ENCODE measurements around the gene ZNF423.
"Not testable (repeated sequence)": the region's sequence is repeated elsewhere in the genome, so short reads cannot be mapped to it uniquely, and the experiment has no call there.

Gene ZNF423

DNA sequence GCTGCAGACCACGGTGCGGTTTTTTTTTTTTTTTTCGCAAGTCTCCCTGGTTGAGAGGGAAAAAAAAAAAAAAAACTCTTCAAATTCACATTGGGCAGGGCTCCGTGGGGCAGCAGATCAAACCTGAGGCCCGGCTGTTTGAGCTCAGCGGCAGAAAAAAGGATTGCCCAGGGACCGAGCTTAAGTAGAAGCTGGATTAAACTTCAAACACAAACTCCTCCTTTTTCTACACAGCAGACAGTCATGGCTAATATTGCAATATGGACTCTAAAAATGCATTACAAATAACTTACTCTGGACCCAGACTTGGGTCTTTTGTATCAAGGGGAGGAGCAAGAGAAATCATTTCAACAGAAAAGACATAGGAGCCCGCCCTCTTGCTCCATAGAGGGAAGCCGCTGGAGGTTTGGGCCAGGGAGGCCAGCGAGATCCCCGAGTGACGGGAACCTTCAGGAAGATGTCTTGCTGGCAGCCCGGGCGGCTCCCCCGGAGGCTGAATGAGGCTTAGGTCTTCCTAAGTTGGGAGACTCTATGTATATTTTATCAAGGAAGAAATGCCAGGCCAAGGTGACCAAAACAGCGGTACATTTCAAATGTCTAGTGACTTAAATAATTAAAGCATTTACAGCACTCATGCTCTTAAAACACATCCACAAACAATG is 167.7 kb downstream of the ZNF423 start:
- DNase-seq, result no peak

DNA sequence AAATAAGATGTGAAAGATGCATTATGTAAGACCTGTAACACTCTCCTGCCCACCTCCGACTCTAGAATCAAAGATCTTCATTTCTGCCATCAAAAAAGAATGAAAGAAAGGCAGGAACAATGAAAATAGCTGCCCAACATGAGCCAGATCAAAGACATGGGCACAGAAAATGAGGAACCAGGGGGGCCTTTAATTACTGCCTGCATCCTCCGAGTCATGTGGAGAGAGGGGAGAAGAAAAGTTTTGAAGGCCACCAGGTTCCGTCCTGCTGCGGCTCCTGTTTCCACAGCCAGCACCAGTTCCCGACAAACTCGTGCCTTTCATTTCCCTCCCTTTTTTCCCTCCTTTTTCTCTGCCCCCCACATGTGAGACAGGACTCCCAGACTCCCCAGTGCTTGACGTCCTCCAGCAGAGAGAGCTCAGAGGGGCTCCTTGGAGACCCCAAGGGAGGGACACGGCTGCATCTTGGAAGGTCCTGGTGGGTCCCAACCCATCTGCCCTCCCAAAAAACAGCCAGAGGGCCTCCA is 168.4 kb downstream of the ZNF423 start:
- DNase-seq, result no peak

DNA sequence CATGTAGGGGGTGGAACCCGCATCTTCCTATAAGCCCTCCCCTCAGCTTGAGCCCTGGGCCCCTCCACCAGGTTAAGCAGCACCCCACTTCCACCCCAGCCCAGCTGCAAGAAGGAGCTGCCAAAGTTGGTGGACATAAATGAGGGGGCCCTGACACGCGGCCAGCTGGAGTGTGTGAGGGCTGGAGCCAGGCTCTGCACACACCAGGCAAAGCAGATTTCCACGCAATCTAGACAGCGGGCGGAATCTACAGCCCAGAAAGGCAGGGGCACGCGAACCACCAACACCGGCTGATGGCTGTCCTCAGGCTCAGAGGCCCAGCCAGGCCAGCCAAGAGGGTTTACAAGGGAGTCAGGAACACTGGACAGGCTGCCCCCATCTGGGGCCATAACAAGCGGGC is 171.2 kb downstream of the ZNF423 start:
- DNase-seq, result no peak

DNA sequence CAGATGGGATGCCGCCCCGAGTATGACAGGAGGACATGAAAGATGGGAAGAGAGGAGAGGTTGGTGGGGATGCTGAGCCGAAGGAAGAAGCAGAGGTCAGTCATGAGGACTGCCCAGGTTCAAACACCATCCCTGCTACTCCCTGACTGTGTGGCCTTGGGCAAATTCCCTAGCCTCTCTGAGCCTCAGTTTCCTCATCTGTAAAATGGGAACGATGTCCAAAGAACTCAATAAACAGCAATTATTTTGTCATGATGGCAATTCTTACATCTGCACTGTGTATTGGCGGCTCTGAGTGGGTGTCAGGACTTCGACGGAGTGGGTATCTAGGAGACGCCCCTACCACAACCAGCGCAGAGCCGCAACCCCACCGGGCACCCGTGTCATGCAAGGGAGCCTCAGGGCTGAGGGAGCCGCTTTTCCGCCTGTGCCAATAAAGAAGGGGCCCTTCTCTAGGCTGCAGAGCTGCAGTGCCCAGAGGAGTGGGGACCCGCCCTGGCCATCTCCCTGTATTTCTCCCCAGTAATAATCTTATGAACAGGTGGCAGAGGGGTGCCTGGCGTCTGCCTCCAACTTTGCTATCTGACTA is 173.2 kb downstream of the ZNF423 start:
- no peak for DNase-seq

DNA sequence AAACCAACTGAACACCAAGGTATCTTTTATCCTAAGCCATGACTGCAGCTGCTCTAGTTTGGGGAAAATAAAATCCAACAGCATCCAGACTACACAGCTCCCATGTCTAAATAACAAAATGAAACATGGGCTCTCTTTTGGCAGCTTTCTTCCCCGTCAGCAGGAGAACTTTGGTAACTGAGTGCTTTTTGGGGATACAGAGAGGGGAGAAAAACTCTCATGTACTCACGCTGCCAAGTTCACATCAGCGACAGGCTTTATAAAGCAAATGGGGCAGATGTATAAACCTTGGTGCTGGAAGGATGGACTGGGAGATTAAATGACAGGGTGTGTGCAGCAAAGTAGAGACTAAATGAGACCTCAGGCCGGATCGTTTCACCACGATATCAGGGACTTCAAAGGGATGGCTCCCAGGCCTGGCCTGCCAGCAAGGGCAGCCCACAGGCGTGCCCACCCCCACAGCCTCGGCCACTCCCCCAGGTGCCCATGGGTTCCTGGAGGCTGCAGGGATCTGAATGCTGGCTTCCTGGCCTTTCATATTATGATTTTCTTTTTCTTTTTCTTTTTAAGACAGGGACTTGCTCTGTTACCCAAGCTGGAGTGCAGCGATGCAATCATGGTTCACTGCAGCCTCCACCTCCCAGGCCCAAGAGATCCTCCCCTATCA is 174.6 kb downstream of the ZNF423 start:
- no peak for DNase-seq

DNA sequence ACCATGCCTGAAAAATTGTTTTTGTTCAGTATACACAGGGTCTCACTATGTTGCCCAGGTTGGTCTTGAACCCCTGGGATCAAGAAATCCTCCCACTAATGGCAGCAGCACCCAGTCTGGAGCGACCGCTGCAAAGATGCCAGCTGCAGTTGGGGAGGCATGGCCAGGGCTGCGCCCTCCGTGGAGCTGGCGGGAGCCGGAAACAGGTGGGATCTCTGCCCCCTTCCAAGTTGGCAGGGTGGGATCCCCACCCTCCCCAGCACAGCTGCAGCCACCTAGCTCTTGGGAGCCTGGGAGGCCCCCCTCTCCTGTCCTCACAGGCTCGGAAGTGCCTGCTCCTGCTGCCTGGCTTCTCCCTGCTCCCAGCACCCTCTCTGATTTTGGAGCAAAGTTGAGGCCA is 176.8 kb downstream of the ZNF423 start:
- DNase-seq, result no peak

DNA sequence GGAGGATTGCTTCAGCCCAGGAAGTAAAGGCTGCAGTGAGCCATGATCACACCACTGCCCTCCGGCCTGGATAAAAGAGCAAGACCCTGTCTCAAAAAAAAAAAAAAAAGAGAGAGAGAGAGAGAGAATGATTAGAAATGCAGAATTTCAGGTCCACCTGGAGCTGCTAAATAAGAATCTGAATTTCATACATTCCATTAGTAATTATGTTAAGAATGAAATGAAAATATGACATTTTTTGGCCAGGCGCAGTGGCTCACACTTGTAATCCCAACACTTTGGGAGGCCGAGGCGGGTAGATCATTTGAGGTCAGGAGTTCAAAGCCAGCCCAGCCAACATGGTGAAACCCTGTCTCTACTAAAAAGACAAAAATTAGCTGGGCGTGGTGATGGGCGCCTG is 178.3 kb downstream of the ZNF423 start:
- DNase-seq, result not testable (repeated sequence)

DNA sequence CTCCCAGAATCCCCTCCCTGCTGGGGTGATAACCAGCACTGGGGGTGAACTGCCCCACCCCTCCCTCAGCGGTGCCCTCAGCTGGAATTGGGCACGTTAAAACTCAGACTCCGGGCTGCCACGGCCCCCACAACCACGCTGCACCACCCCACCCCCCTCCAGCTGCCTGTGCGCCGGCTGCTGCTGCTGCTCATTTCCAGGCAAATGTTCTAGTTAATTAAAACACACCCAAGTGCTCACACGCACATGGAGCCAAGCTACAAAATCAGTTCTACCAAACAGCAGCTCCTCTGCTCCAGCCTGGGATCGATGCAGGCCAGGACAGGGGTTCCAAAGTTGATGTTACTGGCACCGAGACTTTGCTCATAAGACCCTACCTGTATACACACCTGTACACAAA is 180.5 kb downstream of the ZNF423 start:
- no peak for DNase-seq

DNA sequence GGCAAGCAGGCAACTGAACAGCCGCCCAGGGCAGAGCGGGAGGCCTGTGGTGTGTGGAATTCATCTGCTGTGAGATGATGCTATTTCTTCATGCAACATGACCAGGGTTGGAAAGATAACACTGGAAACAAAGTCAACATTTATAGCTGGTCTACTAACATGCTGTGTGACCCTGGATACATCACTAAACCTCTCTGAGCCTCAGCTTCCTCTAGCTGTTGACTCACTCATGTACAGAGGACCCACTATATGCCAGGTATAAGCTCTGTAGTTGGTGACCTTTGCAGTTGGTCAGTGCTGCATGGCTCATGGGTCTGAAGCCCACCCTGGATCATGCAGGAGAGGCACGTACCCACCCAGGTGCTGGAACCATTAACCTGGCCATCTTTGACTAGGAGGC is 180.9 kb downstream of the ZNF423 start:
- DNase-seq, result no peak

DNA sequence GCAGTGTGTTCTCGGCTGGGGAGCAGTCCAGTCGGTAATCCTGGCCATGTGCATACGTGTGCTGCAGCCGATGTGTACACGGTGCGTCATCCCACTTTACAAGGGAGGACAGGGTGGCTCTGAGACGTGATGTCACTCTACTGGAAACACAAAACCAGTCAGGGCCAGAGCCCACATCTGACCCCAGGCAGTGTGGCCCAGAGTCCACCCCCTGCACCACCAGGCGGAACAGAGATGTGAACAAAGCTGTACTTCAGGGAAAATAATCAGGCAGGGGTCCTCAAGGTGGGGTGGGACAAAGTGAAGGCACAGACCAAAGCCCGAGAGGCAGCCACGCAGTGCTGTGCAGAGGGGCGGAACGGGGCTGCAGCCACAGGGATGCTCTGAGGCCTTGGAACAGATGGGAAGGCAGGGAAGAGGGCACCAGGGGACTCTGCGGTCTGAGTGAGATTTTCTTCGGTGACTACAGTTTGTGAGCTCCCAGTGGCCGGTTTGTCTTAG is 181.5 kb downstream of the ZNF423 start:
- no peak for DNase-seq

DNA sequence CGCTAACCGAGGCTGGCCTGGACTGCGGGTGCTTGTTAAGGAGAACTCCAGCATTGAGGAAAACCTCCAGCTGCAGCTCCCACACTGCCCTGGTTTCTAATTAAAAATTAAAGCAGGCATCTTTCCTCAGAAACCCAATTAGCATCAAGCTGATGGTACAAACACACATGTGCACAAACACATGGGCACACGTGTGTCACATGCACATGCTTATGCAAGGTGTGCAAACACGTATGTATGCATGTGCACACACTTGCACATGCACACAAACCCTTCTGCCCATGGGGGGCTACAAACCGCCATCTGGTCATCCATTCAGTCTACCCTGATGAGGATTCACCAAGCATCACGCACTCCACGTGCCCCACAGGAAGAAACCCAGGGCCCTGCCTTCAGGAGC is 182.5 kb downstream of the ZNF423 start:
- DNase-seq, result no peak

DNA sequence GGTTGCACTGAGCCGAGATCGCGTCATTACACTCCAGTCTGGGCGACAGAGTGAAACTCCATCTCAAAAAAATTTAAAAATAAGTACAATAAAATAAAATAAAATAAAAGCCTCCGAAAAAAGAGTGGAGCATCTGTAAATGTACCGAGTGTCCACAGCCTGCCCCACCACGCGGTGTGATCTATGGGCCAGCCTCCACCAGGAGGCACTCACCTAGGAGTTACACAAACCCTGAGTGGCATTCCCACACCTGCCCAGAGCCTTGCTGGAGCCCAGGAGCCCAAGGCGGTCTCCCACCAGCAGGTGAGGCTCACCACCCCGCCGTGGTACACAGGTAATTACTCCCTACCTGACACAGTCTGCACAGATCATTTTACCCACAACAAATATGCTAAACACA is 183.2 kb downstream of the ZNF423 start:
- no peak for DNase-seq

DNA sequence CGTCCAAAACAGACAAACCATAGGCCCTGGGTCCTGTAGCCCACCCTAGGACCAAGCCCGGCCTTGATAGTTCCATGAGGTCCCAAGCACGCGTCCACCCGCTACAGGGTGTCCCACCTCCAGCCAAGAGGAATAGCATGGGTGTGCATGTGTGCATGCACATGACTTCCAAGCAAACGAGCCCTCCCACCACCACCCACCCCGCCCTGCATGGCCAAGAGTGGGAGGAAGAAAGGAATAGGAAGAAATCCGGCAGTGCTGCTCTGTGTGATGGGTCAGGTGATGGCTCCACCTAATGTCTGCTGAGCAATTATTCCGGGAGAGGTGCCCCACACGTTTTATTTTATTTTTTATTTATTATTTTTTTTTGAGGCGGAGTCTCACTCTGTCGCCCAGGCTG is 184.6 kb downstream of the ZNF423 start:
- DNase-seq, result no peak

DNA sequence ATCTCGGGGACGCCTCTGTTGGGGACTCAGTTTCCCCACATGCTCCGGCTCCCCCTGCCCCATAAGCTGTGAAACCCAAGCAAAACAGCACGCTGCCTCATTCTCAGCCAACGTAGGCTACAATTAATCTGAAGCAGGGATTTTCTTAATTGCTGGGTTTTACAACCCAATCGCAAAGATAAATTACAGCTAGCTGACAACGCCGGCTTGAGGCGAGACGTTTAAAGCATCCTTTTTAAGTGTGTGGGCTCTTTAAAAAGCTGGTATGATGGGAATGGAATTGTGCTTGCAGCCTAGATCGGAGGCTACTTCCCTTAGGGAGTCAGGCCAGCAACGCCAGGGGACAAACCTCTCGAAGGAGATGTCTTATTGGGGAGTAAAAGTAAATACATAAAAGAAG is 185.3 kb downstream of the ZNF423 start:
- no peak for DNase-seq

DNA sequence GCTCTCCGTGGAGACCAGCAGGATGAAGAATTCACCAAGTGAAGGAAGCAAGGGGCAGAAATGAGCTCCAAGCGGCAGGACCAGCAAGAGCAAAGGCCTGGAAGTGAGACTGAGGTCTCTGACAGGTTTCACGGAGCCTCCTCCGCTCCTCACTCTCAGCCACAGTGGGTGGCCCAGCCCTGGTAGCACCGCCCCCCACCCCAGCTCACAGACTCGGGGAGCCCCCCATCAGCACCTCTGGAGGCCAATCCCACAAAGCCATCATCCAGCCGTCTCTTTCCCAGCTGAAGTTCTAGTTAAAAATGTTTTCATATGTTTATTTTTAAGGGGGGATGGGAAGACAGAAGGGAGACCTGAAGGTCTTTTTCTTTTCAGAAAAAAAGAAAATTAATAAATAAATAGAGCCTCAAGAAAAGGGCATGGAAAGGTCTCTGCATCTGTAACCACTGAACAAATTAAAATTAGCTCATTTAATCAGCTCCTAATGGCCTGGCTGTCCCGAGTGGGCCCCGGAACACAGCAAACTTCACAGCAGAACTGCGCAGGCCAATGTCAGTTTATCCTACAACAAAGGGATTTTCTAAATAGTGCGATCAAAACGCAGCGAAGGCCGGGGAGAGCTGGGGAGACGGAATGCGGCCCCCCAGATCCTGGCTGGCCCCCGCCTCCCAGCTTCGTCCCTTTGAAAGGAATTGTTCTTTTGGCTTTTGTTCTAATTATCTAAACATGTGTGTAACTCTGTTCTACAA is 190.3 kb downstream of the ZNF423 start:
- no peak for DNase-seq

DNA sequence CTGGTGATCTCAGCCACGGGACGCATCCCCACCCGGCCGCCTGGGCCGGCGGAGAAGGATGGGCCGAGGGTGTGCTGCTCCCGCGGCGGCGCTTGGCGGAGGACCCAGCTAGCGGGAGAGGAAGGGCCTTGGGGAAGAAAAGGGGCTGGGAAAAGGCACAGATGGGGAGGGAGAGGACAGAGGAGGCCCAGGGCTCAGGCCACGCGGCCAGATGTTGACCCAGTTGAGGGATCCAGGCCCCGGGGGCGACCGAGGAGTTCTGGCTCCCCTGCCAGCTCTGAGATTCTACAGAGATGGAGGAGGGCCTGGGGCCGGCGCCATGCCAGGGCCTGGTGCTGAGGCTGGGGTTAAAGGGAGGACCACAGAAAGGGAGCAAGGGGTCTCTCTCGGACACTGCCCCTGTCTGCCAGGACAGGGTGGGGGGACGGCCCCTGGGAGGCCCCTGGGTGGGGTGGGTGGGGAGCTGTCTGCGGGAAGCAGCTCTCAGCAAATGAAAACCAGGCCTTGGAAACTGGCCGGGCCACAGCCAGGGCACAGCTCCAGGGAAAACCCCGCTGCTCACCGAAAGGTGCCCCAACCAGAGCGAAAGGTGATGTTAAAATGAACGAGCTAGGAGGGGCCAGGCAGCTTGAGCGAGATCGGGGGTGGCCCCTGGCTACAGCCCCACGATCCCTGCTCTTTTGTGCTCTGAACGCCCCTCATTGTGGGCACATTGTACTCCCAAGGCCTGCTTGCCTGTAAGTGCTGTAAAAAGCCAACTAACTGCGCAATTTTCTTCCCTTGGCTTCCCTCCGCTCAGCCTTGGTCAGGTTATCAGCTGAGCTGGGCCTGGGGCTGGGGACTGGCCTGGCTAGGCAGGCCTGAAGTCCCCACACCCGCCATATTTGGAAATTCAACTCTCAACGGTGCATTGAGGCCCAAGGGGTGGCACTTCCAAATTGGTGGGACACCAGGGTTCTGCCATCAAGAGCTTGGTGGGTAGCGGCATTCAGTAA is 191.4 kb downstream of the ZNF423 start:
- DNase-seq, result no peak

DNA sequence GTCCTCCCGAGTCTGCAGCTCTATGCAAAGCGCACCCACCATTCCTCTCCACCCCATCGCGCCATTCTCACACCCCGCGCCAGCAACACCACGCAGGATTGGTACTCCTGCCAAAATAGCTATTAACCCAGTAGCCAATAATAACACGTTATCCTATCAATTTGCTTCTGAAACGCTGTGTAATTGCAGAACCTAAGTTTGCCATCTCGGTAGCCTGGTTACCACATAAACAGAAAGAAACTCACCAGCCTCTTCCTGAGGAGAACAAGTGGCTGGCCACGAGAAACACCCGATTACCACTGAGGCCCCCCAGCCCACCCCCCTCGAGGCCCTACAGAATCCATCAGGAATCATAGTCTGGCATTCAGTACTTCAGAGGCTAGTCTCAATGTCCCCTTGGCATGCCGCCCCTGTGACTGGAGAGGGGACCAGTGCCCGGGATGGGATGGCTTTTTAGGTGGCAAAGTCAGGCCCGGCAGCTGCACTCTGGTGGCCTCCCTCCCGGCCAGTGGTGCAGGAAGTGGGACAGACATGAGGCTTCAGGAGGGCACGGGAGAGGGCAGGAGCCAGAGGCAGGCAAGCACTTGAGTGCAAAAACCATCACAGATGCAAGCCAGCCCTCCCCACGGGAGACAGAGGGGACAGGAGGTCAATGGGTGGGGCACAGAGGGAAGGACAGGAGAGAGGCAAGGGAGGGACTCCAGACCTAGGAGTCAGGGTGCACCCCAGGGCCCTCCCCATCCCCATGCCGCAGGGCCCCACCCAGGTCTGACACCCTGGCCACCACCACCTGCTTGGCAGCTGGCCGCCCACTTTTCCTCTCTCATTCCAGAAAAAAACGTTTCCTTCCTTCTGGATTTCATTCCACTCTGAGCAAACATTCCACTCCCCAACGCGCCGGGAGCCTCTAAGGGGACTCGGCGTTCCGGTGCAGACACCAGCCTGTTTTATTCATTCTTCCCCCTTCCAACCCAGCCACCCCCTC is 192.5 kb downstream of the ZNF423 start:
- no peak for DNase-seq

DNA sequence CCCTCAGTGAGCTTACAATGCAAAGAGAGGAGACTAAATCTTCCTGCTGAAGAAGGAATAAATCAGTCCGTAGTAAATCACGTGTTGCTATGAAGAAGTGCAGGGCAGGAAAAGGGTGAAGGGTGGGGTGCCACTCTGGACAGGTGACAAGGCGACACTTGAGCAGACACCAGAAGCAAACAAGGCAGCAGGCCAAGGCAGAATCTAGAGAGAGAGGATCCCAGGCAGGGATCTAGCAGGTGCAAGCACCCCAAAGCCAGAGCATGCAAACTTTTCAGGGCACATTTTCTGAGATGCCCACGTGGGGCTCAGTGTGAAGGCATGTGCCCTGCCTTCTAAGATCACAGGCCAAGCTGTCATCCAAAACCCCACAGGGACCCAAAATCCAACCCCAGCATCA is 193.3 kb downstream of the ZNF423 start:
- no peak for DNase-seq

DNA sequence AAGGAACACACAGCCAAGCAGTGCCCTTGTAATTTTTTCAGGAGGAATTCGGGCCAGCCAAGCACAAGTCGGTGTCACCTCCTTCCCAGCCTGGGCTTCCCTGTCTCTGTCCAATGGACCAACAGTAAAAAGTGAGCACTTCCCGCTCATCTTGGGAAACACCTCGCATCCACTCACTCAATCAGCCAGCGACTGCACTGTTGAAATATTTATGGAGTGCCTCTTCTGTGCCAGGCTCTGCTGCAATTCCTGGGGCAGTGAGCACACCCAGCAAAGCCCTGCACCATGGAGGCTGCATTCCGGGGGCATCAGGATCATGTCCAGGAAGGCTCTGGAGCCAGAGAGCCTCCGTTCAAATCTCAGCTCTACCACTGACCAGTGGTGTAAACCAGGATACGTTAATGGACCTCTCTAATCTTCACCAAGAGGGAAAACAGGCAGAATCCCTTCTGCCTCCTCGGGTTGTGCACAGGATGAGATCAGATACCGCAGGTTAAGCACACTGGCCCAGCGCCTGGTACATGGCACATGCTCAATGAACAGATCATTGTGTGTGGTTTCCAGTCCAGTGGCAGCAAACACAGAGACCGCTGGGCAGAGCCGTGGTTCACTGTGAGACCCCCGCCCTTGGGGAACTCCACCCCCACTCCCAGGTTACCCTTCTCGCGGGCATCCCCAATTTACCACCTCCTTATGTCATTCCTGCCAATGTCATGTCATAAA is 194.3 kb downstream of the ZNF423 start:
- no peak for DNase-seq

DNA sequence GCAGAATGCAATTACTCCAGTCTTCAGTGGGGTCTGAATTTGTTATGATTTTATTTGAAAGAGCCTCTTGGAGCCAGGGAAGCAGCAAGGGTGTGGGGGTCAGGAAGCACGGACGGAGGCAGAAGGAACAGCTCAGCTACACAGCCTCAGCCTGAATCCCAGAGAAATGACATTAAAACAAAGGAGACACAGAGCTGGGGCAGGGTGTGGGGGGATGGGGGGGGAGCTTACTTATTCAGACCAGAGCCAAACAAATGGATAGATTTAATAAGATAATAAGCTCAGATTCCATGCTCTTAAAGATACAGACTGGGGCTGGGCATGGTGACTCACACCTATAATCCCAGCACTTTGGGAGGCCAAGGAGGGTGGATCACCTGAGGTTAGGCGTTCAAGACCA is 195.3 kb downstream of the ZNF423 start:
- DNase-seq, result no peak

Measured in activated CD4-positive, alpha-beta T cell treated with anti-CD3 and anti-CD28 coated beads, Interleukin-2, amount 50 U/mL, for 48 hours (primary cell).